Thyroid gland (tissue), 4 donors: Measurements from ENCODE around the gene USP37.

ENCODE experiments used
- CTCF ChIP-seq, 6 experiments: fragments of 200-600 bp in 3 of 6; fragments of 450-650 bp in 3 of 6; sonication (generic) in 3 of 6; IDR thresholded peaks; one replicate each; pipeline ENCODE4 v1.5.1; 2016 to 2019; ENCODE audit warnings: antibody characterized with exemption in 6 of 6, mild to moderate bottlenecking in 2 of 6, inconsistent platforms in 1 of 6, moderate library complexity in 1 of 6
- POLR2A ChIP-seq, 2 donors: fragments of 450-650 bp; IDR thresholded peaks; one replicate each; pipeline ENCODE4 v1.6.1; 2017; ENCODE audit warnings: antibody characterized with exemption in 2 of 2, mild to moderate bottlenecking in 2 of 2, moderate library complexity in 1 of 2

- peak in 1 of 2 donors; percentile 75 for TF ChIP-seq POLR2A (IDR thresholded peaks at IDR 0.05)
- TF ChIP-seq CTCF (IDR thresholded peaks at IDR 0.05) = peak in 1 of 6 experiments; percentile 13
Observed at GRCh38 chr2:218568190-218569037, at the start of gene USP37, which contains the start of gene CNOT9.
